HAP-1 (cell line): ENCODE measurements around the gene AP3M1.
A peak's percentile ranks its signal among the peaks of the same experiment; 100 is the strongest.
"Not testable (repeated sequence)": the region's sequence is repeated elsewhere in the genome, so short reads cannot be mapped to it uniquely, and the experiment has no call there.

Source experiments
- DNase-seq, 2 experiments: peaks; one replicate each; pipeline ENCODE4 v3.0.0-alpha.2; 2016 to 2020; ENCODE audit warnings: low spot score in 2 of 2
- H3K27me3 ChIP-seq: fragments of 250-450 bp; sonication (Bioruptor Pico); 2 replicates; pipeline ENCODE4 v1.5.1; 2020; ENCODE audit warnings: low read depth, mild to moderate bottlenecking, moderate library complexity
- H3K36me3 ChIP-seq: fragments of 250-450 bp; sonication (Bioruptor Pico); replicated peaks from 2 replicates; pipeline ENCODE4 v1.5.1; 2020; ENCODE audit warnings: mild to moderate bottlenecking
- H3K4me1 ChIP-seq: fragments of 250-450 bp; sonication (Bioruptor Pico); 2 replicates; pipeline ENCODE4 v1.5.1; 2020; ENCODE audit warnings: mild to moderate bottlenecking
- H3K4me3 ChIP-seq: fragments of 250-450 bp; sonication (Bioruptor Pico); 2 replicates; pipeline ENCODE4 v1.5.1; 2020; ENCODE audit warnings: mild to moderate bottlenecking, moderate library complexity
- H3K9me3 ChIP-seq: fragments of 250-450 bp; sonication (Bioruptor Pico); 2 replicates; pipeline ENCODE4 v1.5.1; 2020; ENCODE audit warnings: mild to moderate bottlenecking, moderate library complexity
- in situ Hi-C: fragments of 300-500 bp; cut with MboI; formaldehyde crosslinking; loops from 3 replicates; pipeline ENCODE4 v1.14.3; 2020; ENCODE audit warnings: low sequenced_read_pairs, inconsistent platforms, mixed read lengths

The AP3M1 gene

GRCh38 chr10:74150204-74150989, at the start of gene AP3M1:
Gene AP3M1 (minus strand): TSS chr10:74150828. CDS start chr10:74138379, 12,449 bp downstream.
- Histone ChIP-seq H3K36me3 (no peaks in the 10 kb centered on the region; the same call in none of the 2 replicates), H3K9me3 (no peaks in the 10 kb centered on the region), H3K27me3 (no peaks in the 10 kb centered on the region), H3K4me3 (peak within 1 kb of the TSS; percentile 78), H3K4me1 (peaks cover 32% of the 10 kb centered on the region)
- in situ Hi-C loops, result no loop called here
- DNase-seq, result peak in 1 of 2 experiments; percentile 87

- no peaks in the 10 kb centered on the region for H3K27me3 ChIP-seq
- in situ Hi-C loops, result no loop called here
Observed at GRCh38 chr10:74199315-74199714, 48.7 kb upstream of the AP3M1 start.

GRCh38 chr10:74194999-74195398, 44.4 kb upstream of the AP3M1 start:
- Histone ChIP-seq H3K36me3 (no peaks in the 10 kb centered on the region), H3K4me1 (peaks cover 23% of the 10 kb centered on the region), H3K27me3 (no peaks in the 10 kb centered on the region), H3K9me3 (no peaks in the 10 kb centered on the region), H3K4me3 (no peak overlapping the region)
- in situ Hi-C loops, result no loop called here
- no peak for DNase-seq

More at GRCh38 chr10:74199315-74199714, 48.7 kb upstream of the AP3M1 start:
- H3K4me1 ChIP-seq, result peaks cover 23% of the 10 kb centered on the region
- H3K9me3 ChIP-seq, result no peaks in the 10 kb centered on the region
- DNase-seq, result no peak
- no peaks in the 10 kb centered on the region for H3K36me3 ChIP-seq
- no peak overlapping the region for H3K4me3 ChIP-seq

- no peaks in the 10 kb centered on the region for H3K9me3 ChIP-seq
- in situ Hi-C loops, result no loop called here
- no peak for DNase-seq
- no peak overlapping the region for H3K4me3 ChIP-seq
- H3K4me1 ChIP-seq, result peaks cover 26% of the 10 kb centered on the region
- H3K36me3 ChIP-seq, result no peaks in the 10 kb centered on the region
- H3K27me3 ChIP-seq, result no peaks in the 10 kb centered on the region
Observed at GRCh38 chr10:74194545-74194944, 43.9 kb upstream of the AP3M1 start.

GRCh38 chr10:74190494-74190893, 39.9 kb upstream of the AP3M1 start:
- Histone ChIP-seq H3K9me3 (no peaks in the 10 kb centered on the region), H3K4me1 (peaks cover 26% of the 10 kb centered on the region), H3K27me3 (no peaks in the 10 kb centered on the region), H3K36me3 (no peaks in the 10 kb centered on the region), H3K4me3 (no peak overlapping the region)
- in situ Hi-C loops, result no loop called here
- no peak for DNase-seq

- Histone ChIP-seq H3K36me3 (no peaks in the 10 kb centered on the region), H3K4me1 (peaks cover 26% of the 10 kb centered on the region), H3K4me3 (no peak overlapping the region), H3K27me3 (no peaks in the 10 kb centered on the region), H3K9me3 (no peaks in the 10 kb centered on the region)
- no peak for DNase-seq
- in situ Hi-C loops, result no loop called here
Observed at GRCh38 chr10:74189999-74190421, 39.4 kb upstream of the AP3M1 start.

GRCh38 chr10:74188617-74189016, 38.0 kb upstream of the AP3M1 start:
- H3K36me3 ChIP-seq, DNase-seq, in situ Hi-C loops, H3K9me3 ChIP-seq, H3K27me3 ChIP-seq, H3K4me3 ChIP-seq: not testable (repeated sequence)
- H3K4me1 ChIP-seq, result peaks cover 23% of the 10 kb centered on the region

- peaks cover 15% of the 10 kb centered on the region for H3K4me1 ChIP-seq
- in situ Hi-C loops, result no loop called here
- no peaks in the 10 kb centered on the region for H3K27me3 ChIP-seq
- no peaks in the 10 kb centered on the region for H3K36me3 ChIP-seq
- no peak for DNase-seq
- no peak overlapping the region for H3K4me3 ChIP-seq
- no peaks in the 10 kb centered on the region for H3K9me3 ChIP-seq
Observed at GRCh38 chr10:74187237-74187636, 36.6 kb upstream of the AP3M1 start.

- Histone ChIP-seq H3K36me3 (no peaks in the 10 kb centered on the region), H3K4me1 (peaks cover 19% of the 10 kb centered on the region), H3K9me3 (no peaks in the 10 kb centered on the region), H3K4me3 (no peak overlapping the region), H3K27me3 (no peaks in the 10 kb centered on the region)
- DNase-seq, result no peak
- in situ Hi-C loops, result no loop called here
Observed at GRCh38 chr10:74186678-74187077, 36.0 kb upstream of the AP3M1 start.

- in situ Hi-C loops, result no loop called here
- Histone ChIP-seq H3K27me3 (no peaks in the 10 kb centered on the region), H3K36me3 (no peaks in the 10 kb centered on the region), H3K4me3 (no peak overlapping the region), H3K4me1 (peaks cover 45% of the 10 kb centered on the region), H3K9me3 (no peaks in the 10 kb centered on the region)
- no peak for DNase-seq
Observed at GRCh38 chr10:74179111-74179710, 28.6 kb upstream of the AP3M1 start.

- Histone ChIP-seq H3K27me3 (no peaks in the 10 kb centered on the region), H3K4me1 (peaks cover 42% of the 10 kb centered on the region), H3K9me3 (no peaks in the 10 kb centered on the region), H3K36me3 (no peaks in the 10 kb centered on the region), H3K4me3 (peak overlapping the region; percentile 6)
- DNase-seq, result no peak
- in situ Hi-C loops, result no loop called here
Observed at GRCh38 chr10:74178042-74178791, 27.6 kb upstream of the AP3M1 start.

GRCh38 chr10:74177140-74177677, 26.6 kb upstream of the AP3M1 start:
- in situ Hi-C loops, result no loop called here
- H3K27me3 ChIP-seq, result no peaks in the 10 kb centered on the region
- peak overlapping the region; percentile 74 for H3K4me3 ChIP-seq
- DNase-seq, result peak in 1 of 2 experiments; percentile 29
- H3K4me1 ChIP-seq, result peaks cover 42% of the 10 kb centered on the region
- no peaks in the 10 kb centered on the region for H3K9me3 ChIP-seq
- H3K36me3 ChIP-seq, result no peaks in the 10 kb centered on the region

- H3K4me3 ChIP-seq, result peak overlapping the region; percentile 74
- H3K27me3 ChIP-seq, result no peaks in the 10 kb centered on the region
- H3K4me1 ChIP-seq, result peaks cover 37% of the 10 kb centered on the region
- H3K36me3 ChIP-seq, result no peaks in the 10 kb centered on the region
- peak; percentile 94 to 96 for DNase-seq
- H3K9me3 ChIP-seq, result no peaks in the 10 kb centered on the region
- in situ Hi-C loops, result no loop called here
Observed at GRCh38 chr10:74176380-74177139, 25.9 kb upstream of the AP3M1 start.
